MM.1S (cell line): ENCODE data around the gene CMPK2.
A peak's percentile ranks its signal among the peaks of the same experiment; 100 is the strongest.

ENCODE experiments used
- DNase-seq: peaks from one replicate; pipeline ENCODE4 v3.0.0-alpha.2; 2015
- H2AFZ ChIP-seq: fragments of 300-600 bp; sonication (generic); 2 replicates; pipeline ENCODE4 v1.6.0; 2016; ENCODE audit warnings: antibody characterized with exemption, low read length
- H3F3A ChIP-seq: fragments of 300-600 bp; sonication (generic); 2 replicates; pipeline ENCODE4 v1.6.1; 2016; ENCODE audit warnings: mild to moderate bottlenecking, antibody characterized with exemption, low read length, moderate library complexity, mixed read lengths; ENCODE audit not compliant: insufficient read depth
- H3K27ac ChIP-seq: fragments of 300-600 bp; sonication (generic); 2 replicates; pipeline ENCODE4 v1.5.1; 2016; ENCODE audit warnings: mild to moderate bottlenecking, low read length
- H3K27me3 ChIP-seq: fragments of 300-600 bp; sonication (generic); replicated peaks from 2 replicates; pipeline ENCODE4 v1.6.0; 2016; ENCODE audit warnings: low read length; ENCODE audit not compliant: insufficient read depth
- H3K36me3 ChIP-seq: fragments of 300-600 bp; sonication (generic); replicated peaks from 2 replicates; pipeline ENCODE4 v1.6.1; 2016; ENCODE audit warnings: mild to moderate bottlenecking, low read length, mixed read lengths; ENCODE audit not compliant: insufficient read depth
- H3K4me1 ChIP-seq: fragments of 300-600 bp; sonication (generic); 2 replicates; pipeline ENCODE4 v1.6.1; 2016; ENCODE audit warnings: low read length, mixed read lengths
- H3K4me2 ChIP-seq: fragments of 300-600 bp; sonication (generic); 2 replicates; pipeline ENCODE4 v1.6.0; 2016; ENCODE audit warnings: low read depth, low read length
- H3K4me3 ChIP-seq: fragments of 300-600 bp; sonication (generic); 2 replicates; pipeline ENCODE4 v1.5.1; 2016; ENCODE audit warnings: low read length, mixed read lengths
- H3K79me2 ChIP-seq: fragments of 300-600 bp; sonication (generic); 2 replicates; pipeline ENCODE4 v1.6.1; 2016; ENCODE audit warnings: mixed run types, low read length, mixed read lengths
- H3K9ac ChIP-seq: fragments of 300-600 bp; sonication (generic); 2 replicates; pipeline ENCODE4 v1.6.1; 2016; ENCODE audit warnings: low read length, mixed read lengths
- H3K9me2 ChIP-seq: fragments of 300-600 bp; sonication (generic); replicated peaks from 2 replicates; pipeline ENCODE4 v1.6.1; 2016; ENCODE audit warnings: mild to moderate bottlenecking, low read length, mixed read lengths; ENCODE audit not compliant: insufficient read depth
- H3K9me3 ChIP-seq: fragments of 300-600 bp; sonication (generic); replicated peaks from 2 replicates; pipeline ENCODE4 v1.6.1; 2016; ENCODE audit warnings: mild to moderate bottlenecking, low read length, mixed read lengths; ENCODE audit not compliant: insufficient read depth
- H4K20me1 ChIP-seq: fragments of 300-600 bp; sonication (generic); 2 replicates; pipeline ENCODE4 v1.6.1; 2016; ENCODE audit warnings: mild to moderate bottlenecking, low read length, moderate library complexity, mixed read lengths; ENCODE audit not compliant: insufficient read depth
- CTCF ChIP-seq: fragments of 300-600 bp; sonication (generic); IDR thresholded peaks from 2 replicates; pipeline ENCODE4 v1.5.1; 2016; ENCODE audit warnings: antibody characterized with exemption, low read length, mixed read lengths
- EZH2 ChIP-seq: fragments of 300-600 bp; sonication (generic); optimal IDR thresholded peaks from 2 replicates; pipeline ENCODE3; 2017; ENCODE audit warnings: low read depth, mild to moderate bottlenecking, antibody characterized with exemption, low read length, mixed read lengths
- EZH2phosphoT487 ChIP-seq: fragments of 300-600 bp; sonication (generic); IDR thresholded peaks from 2 replicates; pipeline ENCODE4 v1.6.1; 2018; ENCODE audit warnings: antibody characterized with exemption, low read length

The CMPK2 gene

GRCh38 chr2:6872394-6872793, 6.7 kb upstream of the CMPK2 start:
- TF ChIP-seq EZH2: no peak
- no peak for TF ChIP-seq CTCF
- TF ChIP-seq EZH2phosphoT487: no peak
- H2AFZ ChIP-seq: no peak overlapping the region
- H3K36me3 ChIP-seq: no peaks in the 10 kb centered on the region
- no peaks in the 10 kb centered on the region for H3K9me2 ChIP-seq
- no peaks in the 10 kb centered on the region for H3K9me3 ChIP-seq
- no peak overlapping the region for H3K9ac ChIP-seq
- H4K20me1 ChIP-seq: no peaks in the 10 kb centered on the region
- no peak overlapping the region for H3K4me3 ChIP-seq
- 0 out of 2 replicates have a peak, but pooled peaks cover 4% of the 10 kb centered on the region for H3K27me3 ChIP-seq
- no peak overlapping the region for H3K27ac ChIP-seq
- peaks cover 8% of the 10 kb centered on the region for H3K4me1 ChIP-seq
- H3F3A ChIP-seq: peaks cover 4% of the 10 kb centered on the region; the same call in 1 of the 2 replicates
- DNase-seq: no peak
- no peaks in the 10 kb centered on the region for H3K79me2 ChIP-seq
- H3K4me2 ChIP-seq: no peak overlapping the region

- no peak overlapping the region for H3K9ac ChIP-seq
- TF ChIP-seq EZH2phosphoT487 (no peak), CTCF (no peak), EZH2 (no peak)
- no peak overlapping the region for H3K4me3 ChIP-seq
- no peaks in the 10 kb centered on the region for H4K20me1 ChIP-seq
- 0 out of 2 replicates have a peak, but pooled peaks cover under 1% of the 10 kb centered on the region for H3K27me3 ChIP-seq
- no peaks in the 10 kb centered on the region for H3K36me3 ChIP-seq
- H3K27ac ChIP-seq: no peak overlapping the region
- H2AFZ ChIP-seq: no peak overlapping the region
- H3K9me2 ChIP-seq: no peaks in the 10 kb centered on the region
- H3K9me3 ChIP-seq: no peaks in the 10 kb centered on the region
- H3K4me2 ChIP-seq: no peak overlapping the region
- no peaks in the 10 kb centered on the region for H3K4me1 ChIP-seq
- DNase-seq: no peak
- peaks cover 12% of the 10 kb centered on the region; the same call in 1 of the 2 replicates for H3F3A ChIP-seq
- no peaks in the 10 kb centered on the region for H3K79me2 ChIP-seq
These were observed 1.3 kb upstream of the CMPK2 start for GRCh38 chr2:6866982-6867381.

- Histone ChIP-seq H3K4me1 (no peaks in the 10 kb centered on the region), H3K27ac (no peak overlapping the region), H3K4me2 (peak overlapping the region; percentile 98), H3K9ac (peak overlapping the region; percentile 48; the same call in 1 of the 2 replicates), H3K9me3 (no peaks in the 10 kb centered on the region), H3K9me2 (no peaks in the 10 kb centered on the region), H4K20me1 (no peaks in the 10 kb centered on the region), H3K27me3 (no peaks in the 10 kb centered on the region), H3K4me3 (peak overlapping the region; percentile 77), H3K36me3 (no peaks in the 10 kb centered on the region), H2AFZ (peak overlapping the region; percentile 90), H3K79me2 (no peaks in the 10 kb centered on the region), H3F3A (peaks cover 12% of the 10 kb centered on the region; the same call in 1 of the 2 replicates)
- peak; percentile 43 for DNase-seq
- TF ChIP-seq EZH2 (no peak), CTCF (peak; percentile 68), EZH2phosphoT487 (no peak)
These were observed 566 bp upstream of the CMPK2 start for GRCh38 chr2:6866275-6866671.
